NCI-H345 treated with DMSO at 0.1 percent for 48 hours (cell line): ENCODE measurements around the gene C13orf46.
"Not testable (repeated sequence)": the region's sequence is repeated elsewhere in the genome, so short reads cannot be mapped to it uniquely, and the experiment has no call there.

Experiments used
- DNase-seq: peaks from one replicate; lab custom pipeline; 2025; ENCODE audit not compliant: unreplicated experiment; lab: John Stamatoyannopoulos, UW

Gene C13orf46

GRCh38 chr13:113926951-113927660 is 46.8 kb downstream of the C13orf46 start:
- no peak for DNase-seq

- no peak for DNase-seq
Observed at GRCh38 chr13:113926301-113926761, 47.5 kb downstream of the C13orf46 start.

GRCh38 chr13:113924184-113924901 is 49.5 kb downstream of the C13orf46 start:
- DNase-seq: no peak

- no peak for DNase-seq
Observed at GRCh38 chr13:113923376-113924063, 50.4 kb downstream of the C13orf46 start.

- DNase-seq: no peak
Observed at GRCh38 chr13:113922412-113923118, 51.3 kb downstream of the C13orf46 start.

- DNase-seq: no peak
Observed at GRCh38 chr13:113921763-113922162, 52.1 kb downstream of the C13orf46 start.

GRCh38 chr13:113920606-113921286 is 53.1 kb downstream of the C13orf46 start:
- no peak for DNase-seq

GRCh38 chr13:113919761-113920559 is 53.9 kb downstream of the C13orf46 start:
- no peak for DNase-seq

- no peak for DNase-seq
Observed at GRCh38 chr13:113918981-113919701, 54.7 kb downstream of the C13orf46 start.

- no peak for DNase-seq
Observed at GRCh38 chr13:113918580-113918979, 55.3 kb downstream of the C13orf46 start.

GRCh38 chr13:113917594-113918371 is 56.1 kb downstream of the C13orf46 start:
- DNase-seq: no peak

GRCh38 chr13:113917096-113917495 is 56.8 kb downstream of the C13orf46 start:
- DNase-seq: no peak

- DNase-seq: no peak
Observed at GRCh38 chr13:113916330-113916815, 57.5 kb downstream of the C13orf46 start.

- no peak for DNase-seq
Observed at GRCh38 chr13:113915786-113916329, 58.0 kb downstream of the C13orf46 start.

GRCh38 chr13:113915012-113915763 is 58.7 kb downstream of the C13orf46 start:
- no peak for DNase-seq

- no peak for DNase-seq
Observed at GRCh38 chr13:113914333-113915011, 59.4 kb downstream of the C13orf46 start.

- not testable (repeated sequence) for DNase-seq
Observed at GRCh38 chr13:113913838-113914237, 60.0 kb downstream of the C13orf46 start.
